Mesenchymal stem cell (in vitro differentiated cells and primary cell): ENCODE results near the gene EFHD1.

Experiments
- DNase-seq: peaks from one replicate; pipeline ENCODE4 v3.0.0-alpha.2; 2013
- H2AFZ ChIP-seq: one replicate; pipeline ENCODE4 v1.6.1; 2013; ENCODE audit warnings: low read depth, mild to moderate bottlenecking, control low read depth, inconsistent platforms, low read length, moderate library complexity
- H2AK5ac ChIP-seq: 2 replicates; pipeline ENCODE4 v1.6.1; 2013; ENCODE audit warnings: low read length, moderate library complexity, mild to moderate bottlenecking, inconsistent platforms; ENCODE audit not compliant: severe bottlenecking
- H2BK120ac ChIP-seq: one replicate; pipeline ENCODE4 v1.6.1; 2013; ENCODE audit warnings: low read depth, mild to moderate bottlenecking, inconsistent platforms, low read length, moderate library complexity
- H2BK12ac ChIP-seq, 2 experiments: one replicate each; pipeline ENCODE4 v1.6.1; 2013; ENCODE audit warnings: inconsistent platforms in 2 of 2, low read length in 2 of 2, mild to moderate bottlenecking in 2 of 2, moderate library complexity in 2 of 2, control low read depth in 1 of 2
- H2BK15ac ChIP-seq: one replicate; pipeline ENCODE4 v1.6.1; 2013; ENCODE audit warnings: mild to moderate bottlenecking, low read depth, inconsistent platforms; ENCODE audit not compliant: poor library complexity, severe bottlenecking
- H2BK5ac ChIP-seq: 2 replicates; pipeline ENCODE4 v1.6.1; 2013; ENCODE audit warnings: low read depth, mild to moderate bottlenecking, low read length, control low read depth, inconsistent platforms; ENCODE audit not compliant: poor library complexity, severe bottlenecking
- H3K14ac ChIP-seq, 2 experiments: one replicate each; pipeline ENCODE4 v1.6.1; 2013; ENCODE audit warnings: inconsistent platforms in 2 of 2, low read length in 2 of 2, control low read depth in 1 of 2, mild to moderate bottlenecking in 1 of 2, moderate library complexity in 1 of 2
- H3K18ac ChIP-seq, 2 experiments: one replicate each; pipeline ENCODE4 v1.6.1; 2013; ENCODE audit warnings: inconsistent platforms in 2 of 2, low read length in 2 of 2, control low read depth in 1 of 2, low read depth in 1 of 2, mild to moderate bottlenecking in 1 of 2
- H3K23ac ChIP-seq, 2 experiments: one replicate each; pipeline ENCODE4 v1.6.1; 2013; ENCODE audit warnings: inconsistent platforms in 2 of 2, low read length in 2 of 2, mild to moderate bottlenecking in 2 of 2, moderate library complexity in 2 of 2, control low read depth in 1 of 2
- H3K27ac ChIP-seq: 2 replicates; pipeline ENCODE4 v1.5.1; 2013; ENCODE audit warnings: mild to moderate bottlenecking, moderate library complexity, low read length, control low read depth, inconsistent platforms; ENCODE audit not compliant: poor library complexity, severe bottlenecking
- H3K27me3 ChIP-seq, 2 experiments: 2 replicates each; pipeline versions ENCODE4 v1.6.1 to v1.7.0; 2013; ENCODE audit warnings: low read length in 2 of 2, mild to moderate bottlenecking in 2 of 2, moderate library complexity in 2 of 2, control low read depth in 1 of 2, inconsistent platforms in 1 of 2; ENCODE audit not compliant: control insufficient read depth in 1 of 2, insufficient read depth in 1 of 2
- H3K36me3 ChIP-seq, 2 experiments: 2 replicates each; pipeline versions ENCODE4 v1.6.1 to v1.7.0; 2013; ENCODE audit warnings: low read length in 2 of 2, control low read depth in 1 of 2, inconsistent platforms in 1 of 2, low read depth in 1 of 2, mild to moderate bottlenecking in 1 of 2; ENCODE audit not compliant: insufficient read depth in 2 of 2, control insufficient read depth in 1 of 2
- H3K4ac ChIP-seq, 2 experiments: one replicate each; pipeline ENCODE4 v1.6.1; 2013; ENCODE audit warnings: inconsistent platforms in 2 of 2, low read length in 2 of 2, mild to moderate bottlenecking in 2 of 2, moderate library complexity in 2 of 2, control low read depth in 1 of 2, low read depth in 1 of 2
- H3K4me1 ChIP-seq: 2 replicates; pipeline ENCODE4 v1.6.1; 2013; ENCODE audit warnings: low read depth, low read length, control low read depth; ENCODE audit not compliant: control insufficient read depth, insufficient read depth
- H3K4me2 ChIP-seq: 2 replicates; pipeline ENCODE4 v1.6.1; 2013; ENCODE audit warnings: low read length, mild to moderate bottlenecking, inconsistent platforms; ENCODE audit not compliant: poor library complexity, severe bottlenecking
- H3K4me3 ChIP-seq, 2 experiments: 2 replicates each; pipeline versions ENCODE4 v1.5.1 to v1.7.0; 2013; ENCODE audit warnings: low read length in 2 of 2, mild to moderate bottlenecking in 2 of 2, control low read depth in 1 of 2, low read depth in 1 of 2; ENCODE audit not compliant: insufficient read depth in 1 of 2
- H3K79me1 ChIP-seq: replicated peaks from 2 replicates; pipeline ENCODE4 v1.6.1; 2013; ENCODE audit warnings: mild to moderate bottlenecking, control low read depth, low read length, inconsistent platforms; ENCODE audit not compliant: poor library complexity, severe bottlenecking
- H3K9ac ChIP-seq: 2 replicates; pipeline ENCODE4 v1.7.0; 2013; ENCODE audit warnings: mild to moderate bottlenecking, low read length, moderate library complexity
- H3K9me3 ChIP-seq: 2 replicates; pipeline ENCODE4 v1.7.0; 2013; ENCODE audit warnings: mild to moderate bottlenecking, low read length; ENCODE audit not compliant: control insufficient read depth
- H4K8ac ChIP-seq: one replicate; pipeline ENCODE4 v1.6.1; 2013; ENCODE audit warnings: inconsistent platforms, mild to moderate bottlenecking, low read length, moderate library complexity
- H4K91ac ChIP-seq: one replicate; pipeline ENCODE4 v1.6.1; 2013; ENCODE audit warnings: mild to moderate bottlenecking, low read length, inconsistent platforms
- WGBS: methylation state at CpG from one replicate; pipeline ENCODE4 v1.1.7; 2013; ENCODE audit warnings: mixed read lengths; 5-methylcytosine and 5-hydroxymethylcytosine counted together

Gene EFHD1

DNA sequence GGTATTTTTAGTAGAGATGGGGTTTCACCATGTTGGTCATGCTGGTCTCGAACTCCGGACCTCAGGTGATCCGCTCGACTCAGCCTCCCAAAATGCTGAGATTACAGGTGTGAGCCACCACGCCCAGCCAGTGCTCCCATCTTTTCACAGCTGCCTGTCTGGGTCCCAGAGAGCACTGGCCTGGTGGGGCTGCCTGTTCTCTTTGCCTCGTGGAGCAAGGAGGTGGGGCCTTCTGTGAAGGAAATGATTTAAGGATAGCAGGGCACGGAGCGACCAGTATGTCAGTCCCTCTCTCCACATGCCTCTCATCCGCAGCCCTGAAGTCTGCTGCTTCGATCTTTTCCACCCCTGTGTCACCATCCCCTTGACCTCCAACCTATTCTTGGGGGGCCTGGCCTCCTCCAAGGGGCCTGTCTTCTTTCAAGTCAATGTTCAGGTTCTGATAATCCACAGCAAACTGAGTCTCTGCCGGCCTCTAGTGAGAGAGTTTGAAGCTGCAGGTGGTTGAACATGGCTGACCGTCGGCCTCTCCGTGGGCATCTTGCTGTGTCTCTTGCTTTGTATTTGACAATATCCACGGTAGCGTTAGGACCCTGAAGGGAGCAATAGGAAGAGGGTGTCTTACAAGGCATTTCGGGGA, 35.5 kb downstream of the EFHD1 start:
- no peak overlapping the region for H3K4me2 ChIP-seq
- no peaks in the 10 kb centered on the region for H3K9me3 ChIP-seq
- H3K27ac ChIP-seq = no peak overlapping the region
- H3K27me3 ChIP-seq = peaks cover 4 to 5% of the 10 kb centered on the region in 2 experiments
- H4K8ac ChIP-seq = no peak overlapping the region
- no peaks in the 10 kb centered on the region for H3K36me3 ChIP-seq
- H3K4ac ChIP-seq = no peak overlapping the region
- peak overlapping the region; percentile 77 for H2AFZ ChIP-seq
- no peaks in the 10 kb centered on the region for H3K4me1 ChIP-seq
- no peak overlapping the region for H3K18ac ChIP-seq
- no peak overlapping the region for H2BK5ac ChIP-seq
- no peak overlapping the region for H4K91ac ChIP-seq
- WGBS = 61% methylated on average over 17 of the region's 17 CpGs
- no peak overlapping the region for H3K4me3 ChIP-seq
- H2BK120ac ChIP-seq = no peak overlapping the region
- no peak overlapping the region for H2BK12ac ChIP-seq
- H3K23ac ChIP-seq = no peak overlapping the region
- H3K14ac ChIP-seq = no peak overlapping the region
- no peak overlapping the region for H2BK15ac ChIP-seq
- peak; percentile 34 for DNase-seq
- H3K9ac ChIP-seq = peak overlapping the region; percentile 70
- no peak overlapping the region for H2AK5ac ChIP-seq
- no peaks in the 10 kb centered on the region for H3K79me1 ChIP-seq

GRCh38 chr2:232672588-232672987, 39.2 kb downstream of the EFHD1 start:
- no peaks in the 10 kb centered on the region for H3K9me3 ChIP-seq
- no peak overlapping the region for H3K4me3 ChIP-seq
- H2BK12ac ChIP-seq = no peak overlapping the region
- H3K27me3 ChIP-seq = peaks cover 4 to 5% of the 10 kb centered on the region in 2 experiments
- no peak overlapping the region for H2AFZ ChIP-seq
- no peak overlapping the region for H3K27ac ChIP-seq
- no peak overlapping the region for H2AK5ac ChIP-seq
- no peak overlapping the region for H3K18ac ChIP-seq
- H3K79me1 ChIP-seq = no peaks in the 10 kb centered on the region
- no peak overlapping the region for H4K91ac ChIP-seq
- H2BK15ac ChIP-seq = no peak overlapping the region
- H2BK5ac ChIP-seq = no peak overlapping the region
- no peak overlapping the region for H3K9ac ChIP-seq
- H3K4me2 ChIP-seq = no peak overlapping the region
- no peak overlapping the region for H2BK120ac ChIP-seq
- H3K14ac ChIP-seq = peak overlapping the region in 1 of 2 experiments; percentile 59
- DNase-seq = no peak
- H3K4me1 ChIP-seq = no peaks in the 10 kb centered on the region
- no peak overlapping the region for H3K4ac ChIP-seq
- 86% methylated on average over 1 of the region's 1 CpG for WGBS
- H3K23ac ChIP-seq = no peak overlapping the region
- H3K36me3 ChIP-seq = no peaks in the 10 kb centered on the region
- H4K8ac ChIP-seq = no peak overlapping the region

DNA sequence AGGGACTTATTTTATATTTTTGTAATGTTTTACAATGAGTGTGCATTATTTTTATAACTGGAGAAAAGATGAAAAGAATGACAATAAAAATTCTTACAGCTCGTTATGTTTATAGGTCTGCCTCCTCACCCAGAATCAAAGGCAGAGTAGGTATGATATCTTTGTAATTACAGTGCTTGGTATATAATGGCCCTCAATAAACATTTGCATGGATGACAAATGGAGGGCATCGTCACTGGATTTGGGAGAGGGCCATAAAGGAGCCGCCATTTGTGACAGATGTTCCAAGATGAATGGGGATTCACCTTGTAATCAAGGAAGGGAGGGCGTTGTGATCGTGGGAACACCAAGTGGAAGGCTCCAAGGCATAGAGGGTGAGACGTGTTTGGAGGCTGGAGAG, 41.1 kb downstream of the EFHD1 start:
- Histone ChIP-seq H4K8ac (no peak overlapping the region), H2BK12ac (no peak overlapping the region), H3K9ac (no peak overlapping the region), H2BK120ac (no peak overlapping the region), H3K9me3 (no peaks in the 10 kb centered on the region), H2BK5ac (no peak overlapping the region), H3K79me1 (no peaks in the 10 kb centered on the region), H3K18ac (no peak overlapping the region), H2BK15ac (no peak overlapping the region), H3K4me3 (no peak overlapping the region), H3K36me3 (no peaks in the 10 kb centered on the region), H3K4me2 (no peak overlapping the region), H3K27me3 (peaks cover 4 to 5% of the 10 kb centered on the region in 2 experiments), H3K4me1 (no peaks in the 10 kb centered on the region), H3K23ac (no peak overlapping the region), H2AFZ (no peak overlapping the region), H3K14ac (no peak overlapping the region), H3K4ac (no peak overlapping the region), H2AK5ac (no peak overlapping the region), H4K91ac (no peak overlapping the region), H3K27ac (no peak overlapping the region)
- no peak for DNase-seq
- 80% methylated on average over 5 of the region's 6 CpGs for WGBS

DNA sequence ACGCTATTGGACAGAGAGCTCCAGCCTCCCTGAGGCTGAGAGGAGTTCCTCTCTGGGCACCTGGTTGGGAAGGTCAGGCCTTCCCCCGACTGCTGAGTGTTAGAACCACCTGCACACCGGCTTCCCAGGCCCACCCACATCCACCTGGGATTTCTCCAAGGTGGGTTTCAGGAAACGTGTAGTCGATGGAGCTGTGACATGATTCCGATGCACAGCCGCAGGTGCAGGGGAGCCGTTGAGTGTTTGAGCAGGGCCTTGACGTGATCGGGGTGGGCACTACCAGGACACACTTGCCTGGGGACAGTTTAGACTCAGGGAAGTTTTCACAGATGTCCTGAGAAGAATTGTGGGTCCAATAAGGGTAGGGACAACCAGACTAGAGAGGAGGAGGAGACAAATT, 42.0 kb downstream of the EFHD1 start:
- no peak overlapping the region for H3K9ac ChIP-seq
- no peaks in the 10 kb centered on the region for H3K79me1 ChIP-seq
- no peak overlapping the region for H3K4me3 ChIP-seq
- no peaks in the 10 kb centered on the region for H3K9me3 ChIP-seq
- H2BK120ac ChIP-seq = no peak overlapping the region
- no peak for DNase-seq
- H3K4me1 ChIP-seq = no peaks in the 10 kb centered on the region
- no peak overlapping the region for H2BK12ac ChIP-seq
- no peak overlapping the region for H2AK5ac ChIP-seq
- no peaks in the 10 kb centered on the region for H3K36me3 ChIP-seq
- H2AFZ ChIP-seq = peak overlapping the region; percentile 29
- H3K14ac ChIP-seq = no peak overlapping the region
- no peak overlapping the region for H3K27ac ChIP-seq
- H3K4me2 ChIP-seq = no peak overlapping the region
- H3K18ac ChIP-seq = no peak overlapping the region
- H3K23ac ChIP-seq = no peak overlapping the region
- H3K27me3 ChIP-seq = peaks cover 4 to 5% of the 10 kb centered on the region in 2 experiments
- no peak overlapping the region for H2BK15ac ChIP-seq
- 90% methylated on average over 10 of the region's 10 CpGs for WGBS
- H4K8ac ChIP-seq = no peak overlapping the region
- no peak overlapping the region for H4K91ac ChIP-seq
- no peak overlapping the region for H3K4ac ChIP-seq
- no peak overlapping the region for H2BK5ac ChIP-seq
